Loucy (cell line): ENCODE measurements around the gene DOP1A.

Source experiments
- EZH2phosphoT487 ChIP-seq: fragments of 200-600 bp; IDR thresholded peaks from 2 replicates; pipeline ENCODE4 v1.6.1; 2018; ENCODE audit warnings: antibody characterized with exemption, mild to moderate bottlenecking, moderate library complexity, borderline replicate concordance
- TF ChIP-seq, protein P1 (sequence below): fragments of 200-600 bp; sonication (generic); conservative IDR thresholded peaks from 2 replicates; pipeline ENCODE4 v1.5.1; 2014; ENCODE audit warnings: mild to moderate bottlenecking, antibody characterized with exemption, low read length

DNA sequence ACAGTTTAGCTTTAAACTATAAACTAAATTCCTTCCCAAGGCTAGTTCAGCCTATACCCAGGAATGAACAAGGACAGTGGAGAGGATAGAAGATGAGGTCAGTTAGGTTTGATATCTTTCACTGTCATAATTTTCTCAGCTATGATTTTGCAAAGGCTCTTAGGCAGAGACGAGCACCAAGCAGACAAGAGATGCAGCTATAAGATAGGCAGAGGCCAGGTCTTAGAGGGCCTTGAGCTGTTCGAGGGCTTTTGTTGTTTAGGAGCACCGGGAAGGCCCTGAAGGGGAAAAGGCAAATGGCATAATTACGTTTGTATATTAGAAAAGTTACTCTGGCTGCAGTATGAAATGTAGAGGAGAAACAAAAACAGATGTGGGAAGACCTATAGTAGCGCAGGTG lies 59.8 kb downstream of the DOP1A start:
- no peak for TF ChIP-seq EZH2phosphoT487
- TF ChIP-seq, protein P1, sequence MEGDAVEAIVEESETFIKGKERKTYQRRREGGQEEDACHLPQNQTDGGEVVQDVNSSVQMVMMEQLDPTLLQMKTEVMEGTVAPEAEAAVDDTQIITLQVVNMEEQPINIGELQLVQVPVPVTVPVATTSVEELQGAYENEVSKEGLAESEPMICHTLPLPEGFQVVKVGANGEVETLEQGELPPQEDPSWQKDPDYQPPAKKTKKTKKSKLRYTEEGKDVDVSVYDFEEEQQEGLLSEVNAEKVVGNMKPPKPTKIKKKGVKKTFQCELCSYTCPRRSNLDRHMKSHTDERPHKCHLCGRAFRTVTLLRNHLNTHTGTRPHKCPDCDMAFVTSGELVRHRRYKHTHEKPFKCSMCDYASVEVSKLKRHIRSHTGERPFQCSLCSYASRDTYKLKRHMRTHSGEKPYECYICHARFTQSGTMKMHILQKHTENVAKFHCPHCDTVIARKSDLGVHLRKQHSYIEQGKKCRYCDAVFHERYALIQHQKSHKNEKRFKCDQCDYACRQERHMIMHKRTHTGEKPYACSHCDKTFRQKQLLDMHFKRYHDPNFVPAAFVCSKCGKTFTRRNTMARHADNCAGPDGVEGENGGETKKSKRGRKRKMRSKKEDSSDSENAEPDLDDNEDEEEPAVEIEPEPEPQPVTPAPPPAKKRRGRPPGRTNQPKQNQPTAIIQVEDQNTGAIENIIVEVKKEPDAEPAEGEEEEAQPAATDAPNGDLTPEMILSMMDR = no peak
